ENCODE measurements around the gene REXO1.

- TF ChIP-seq CTCF (IDR thresholded peaks at IDR 0.05 in 2 of 3, conservative IDR thresholded peaks at IDR 0.05 in 1 of 3; ENCODE audit: borderline replicate concordance in 1 of 3, insufficient read depth in 1 of 3, low read depth in 2 of 3, low read length in 2 of 3) = no peak
- no peak for TF ChIP-seq EZH2 (IDR thresholded peaks at IDR 0.05)
- TF ChIP-seq POLR2A (IDR thresholded peaks at IDR 0.05; ENCODE audit: borderline replicate concordance, extremely low read depth, insufficient read depth, insufficient read length) = no peak
- TF ChIP-seq JUND (IDR thresholded peaks at IDR 0.05) = no peak
- TF ChIP-seq EZH2phosphoT487 (IDR thresholded peaks at IDR 0.05; ENCODE audit: borderline replicate concordance) = no peak
- TF ChIP-seq POLR2AphosphoS5 (IDR thresholded peaks at IDR 0.05; ENCODE audit: low read depth, low read length) = no peak
- no peak for TF ChIP-seq ZNF274 (IDR thresholded peaks at IDR 0.05; ENCODE audit: low read depth, low read length)
- no peak for TF ChIP-seq TCF7L2 (IDR thresholded peaks at IDR 0.05; ENCODE audit: borderline replicate concordance, extremely low read depth, insufficient read depth, insufficient read length)
- TF ChIP-seq SP1 (IDR thresholded peaks at IDR 0.05; ENCODE audit: low read depth) = no peak
- no peak for TF ChIP-seq CEBPB (IDR thresholded peaks at IDR 0.05; ENCODE audit: low read depth)
Observed at GRCh38 chr19:1815605-1816529, 32.4 kb downstream of the REXO1 start.
